ENCODE measurements around the gene CLIC2.
"Not testable (repeated sequence)": the region's sequence is repeated elsewhere in the genome, so short reads cannot be mapped to it uniquely, and the experiment has no call there.

The CLIC2 gene

GRCh38 chrX:155313766-155314165 lies 20.6 kb downstream of the CLIC2 start:
- TF ChIP-seq CTCF (IDR thresholded peaks at IDR 0.05): no peak
- Histone ChIP-seq H2AFZ (no peak overlapping the region), H3K4me3 (ENCODE audit: low read depth, low read length) (no peak overlapping the region), H3K27me3 (ENCODE audit: control insufficient read depth, insufficient read depth, low read length) (no peaks in the 10 kb centered on the region), H3K4me2 (ENCODE audit: low read length) (no peak overlapping the region), H3K79me2 (no peaks in the 10 kb centered on the region), H3K9me3 (ENCODE audit: control insufficient read depth, low read length) (no peaks in the 10 kb centered on the region), H3K36me3 (ENCODE audit: control insufficient read depth, insufficient read depth, low read length) (no peaks in the 10 kb centered on the region), H3K27ac (no peak overlapping the region), H3K9ac (no peak overlapping the region), H3K4me1 (no peaks in the 10 kb centered on the region)

GRCh38 chrX:155293771-155294170 lies 40.6 kb downstream of the CLIC2 start:
- TF ChIP-seq CTCF (IDR thresholded peaks at IDR 0.05): no peak
- H3K27me3 ChIP-seq (ENCODE audit: control insufficient read depth, insufficient read depth, low read length): no peaks in the 10 kb centered on the region
- no peak overlapping the region for H3K4me3 ChIP-seq (ENCODE audit: low read depth, low read length)
- H3K4me1 ChIP-seq: no peaks in the 10 kb centered on the region
- H2AFZ ChIP-seq: no peak overlapping the region
- no peaks in the 10 kb centered on the region for H3K9me3 ChIP-seq (ENCODE audit: control insufficient read depth, low read length)
- H3K79me2 ChIP-seq: no peaks in the 10 kb centered on the region
- H3K9ac ChIP-seq: no peak overlapping the region
- no peak overlapping the region for H3K27ac ChIP-seq
- H3K4me2 ChIP-seq (ENCODE audit: low read length): no peak overlapping the region
- H3K36me3 ChIP-seq (ENCODE audit: control insufficient read depth, insufficient read depth, low read length): no peaks in the 10 kb centered on the region

- Histone ChIP-seq H3K4me1 (no peaks in the 10 kb centered on the region), H3K27ac (no peak overlapping the region), H3K36me3 (ENCODE audit: control insufficient read depth, insufficient read depth, low read length) (no peaks in the 10 kb centered on the region), H3K4me3 (ENCODE audit: low read depth, low read length) (no peak overlapping the region), H3K4me2 (ENCODE audit: low read length) (no peak overlapping the region), H3K27me3 (ENCODE audit: control insufficient read depth, insufficient read depth, low read length) (no peaks in the 10 kb centered on the region), H3K9me3 (ENCODE audit: control insufficient read depth, low read length) (no peaks in the 10 kb centered on the region), H3K79me2 (no peaks in the 10 kb centered on the region), H2AFZ (no peak overlapping the region), H3K9ac (no peak overlapping the region)
- no peak for TF ChIP-seq CTCF (IDR thresholded peaks at IDR 0.05)
These were observed 54.5 kb downstream of the CLIC2 start for GRCh38 chrX:155279873-155280272.

GRCh38 chrX:155270969-155271368 lies 63.4 kb downstream of the CLIC2 start:
- H3K27ac ChIP-seq: no peak overlapping the region
- H3K27me3 ChIP-seq (ENCODE audit: control insufficient read depth, insufficient read depth, low read length): no peaks in the 10 kb centered on the region
- no peak overlapping the region for H3K4me3 ChIP-seq (ENCODE audit: low read depth, low read length)
- no peak overlapping the region for H2AFZ ChIP-seq
- no peak overlapping the region for H3K4me2 ChIP-seq (ENCODE audit: low read length)
- H3K9me3 ChIP-seq (ENCODE audit: control insufficient read depth, low read length): no peaks in the 10 kb centered on the region
- H3K9ac ChIP-seq: no peak overlapping the region
- no peak for TF ChIP-seq CTCF (IDR thresholded peaks at IDR 0.05)
- H3K79me2 ChIP-seq: no peaks in the 10 kb centered on the region
- H3K36me3 ChIP-seq (ENCODE audit: control insufficient read depth, insufficient read depth, low read length): no peaks in the 10 kb centered on the region
- no peaks in the 10 kb centered on the region for H3K4me1 ChIP-seq

- H2AFZ ChIP-seq; H3K4me2 ChIP-seq (ENCODE audit: low read length); H3K9ac ChIP-seq; H3K36me3 ChIP-seq (ENCODE audit: control insufficient read depth, insufficient read depth, low read length); H3K27ac ChIP-seq; H3K27me3 ChIP-seq (ENCODE audit: control insufficient read depth, insufficient read depth, low read length); H3K4me1 ChIP-seq; H3K4me3 ChIP-seq (ENCODE audit: low read depth, low read length); H3K79me2 ChIP-seq; H3K9me3 ChIP-seq (ENCODE audit: control insufficient read depth, low read length): not testable (repeated sequence)
These were observed 66.4 kb downstream of the CLIC2 start for GRCh38 chrX:155267995-155268394.

All from parathyroid adenoma (tissue), 2 donors.